Neural progenitor cell (in vitro differentiated cells): ENCODE data around the gene PGM5. TPM values are rescaled to one million over a fixed set of nuclear protein-coding genes. Genes with fewer than 3 reads are reported as not detected.
"Not testable (repeated sequence)": the region's sequence is repeated elsewhere in the genome, so short reads cannot be mapped to it uniquely, and the experiment has no call there.

Experiments used
- DNase-seq: peaks from one replicate; pipeline ENCODE4 v3.0.0-alpha.2; 2016; ENCODE audit warnings: low spot score
- H2AFZ ChIP-seq: fragments of 200-600 bp; sonication (generic); replicated peaks from 2 replicates; pipeline ENCODE4 v1.6.1; 2016; ENCODE audit warnings: antibody characterized with exemption
- H3F3A ChIP-seq: fragments of 200-600 bp; sonication (generic); 2 replicates; pipeline ENCODE4 v1.6.1; 2016; ENCODE audit warnings: antibody characterized with exemption, low read depth
- H3K27ac ChIP-seq: fragments of 200-600 bp; sonication (generic); 2 replicates; pipeline ENCODE4 v1.5.1; 2016; ENCODE audit warnings: mild to moderate bottlenecking
- H3K27me3 ChIP-seq: fragments of 200-600 bp; sonication (generic); 2 replicates; pipeline ENCODE4 v1.6.1; 2016; ENCODE audit warnings: mild to moderate bottlenecking, moderate library complexity
- H3K36me3 ChIP-seq: fragments of 200-600 bp; sonication (generic); 2 replicates; pipeline ENCODE4 v1.5.1; 2016
- H3K4me1 ChIP-seq: fragments of 200-600 bp; sonication (generic); 2 replicates; pipeline ENCODE4 v1.6.1; 2016; ENCODE audit warnings: mixed run types
- H3K4me2 ChIP-seq: fragments of 200-600 bp; sonication (generic); 2 replicates; pipeline ENCODE4 v1.6.1; 2016
- H3K4me3 ChIP-seq: fragments of 200-600 bp; sonication (generic); 2 replicates; pipeline ENCODE4 v1.5.1; 2016
- H3K79me2 ChIP-seq: fragments of 200-600 bp; sonication (generic); 2 replicates; pipeline ENCODE4 v1.6.1; 2016; ENCODE audit warnings: low read depth
- H3K9ac ChIP-seq: fragments of 200-600 bp; sonication (generic); 2 replicates; pipeline ENCODE4 v1.6.1; 2016
- H3K9me3 ChIP-seq: fragments of 200-600 bp; sonication (generic); 2 replicates; pipeline ENCODE4 v1.5.1; 2016; ENCODE audit warnings: low read depth
- H4K20me1 ChIP-seq: fragments of 200-600 bp; sonication (generic); 2 replicates; pipeline ENCODE4 v1.6.1; 2016; ENCODE audit warnings: low read depth
- H3K27ac Mint-ChIP-seq: 3 replicates; pipeline ENCODE4 v1.8.0; 2021; ENCODE audit warnings: mixed read lengths
- H3K27me3 Mint-ChIP-seq: 2 replicates; pipeline ENCODE4 v1.8.0; 2022; ENCODE audit warnings: low read depth, mild to moderate bottlenecking, inconsistent platforms, moderate library complexity, mixed read lengths; ENCODE audit not compliant: insufficient read depth
- H3K36me3 Mint-ChIP-seq: 3 replicates; pipeline ENCODE4 v1.8.0; 2021; ENCODE audit warnings: mixed read lengths
- H3K4me1 Mint-ChIP-seq: 3 replicates; pipeline ENCODE4 v1.8.0; 2021; ENCODE audit warnings: mixed read lengths
- H3K4me3 Mint-ChIP-seq: 3 replicates; pipeline ENCODE4 v1.8.0; 2021; ENCODE audit warnings: mild to moderate bottlenecking, moderate library complexity, mixed read lengths
- H3K9me3 Mint-ChIP-seq: 3 replicates; pipeline ENCODE4 v1.8.0; 2020; ENCODE audit warnings: mixed read lengths
- EZH2 ChIP-seq: fragments of 200-600 bp; sonication (generic); IDR thresholded peaks from 2 replicates; pipeline ENCODE4 v1.6.1; 2017; ENCODE audit warnings: antibody characterized with exemption, mild to moderate bottlenecking, moderate library complexity
- total RNA-seq: library from RNA; depleted of rRNA; stranded (reverse); fragments of >200 nt; gene quantifications from 2 replicates; pipeline ENCODE4 v1.2.3, GENCODE V29; 2015; ENCODE audit warnings: low replicate concordance

Gene PGM5
- total RNA-seq, 1 donor from 2014 or later: 2.0 TPM

DNA sequence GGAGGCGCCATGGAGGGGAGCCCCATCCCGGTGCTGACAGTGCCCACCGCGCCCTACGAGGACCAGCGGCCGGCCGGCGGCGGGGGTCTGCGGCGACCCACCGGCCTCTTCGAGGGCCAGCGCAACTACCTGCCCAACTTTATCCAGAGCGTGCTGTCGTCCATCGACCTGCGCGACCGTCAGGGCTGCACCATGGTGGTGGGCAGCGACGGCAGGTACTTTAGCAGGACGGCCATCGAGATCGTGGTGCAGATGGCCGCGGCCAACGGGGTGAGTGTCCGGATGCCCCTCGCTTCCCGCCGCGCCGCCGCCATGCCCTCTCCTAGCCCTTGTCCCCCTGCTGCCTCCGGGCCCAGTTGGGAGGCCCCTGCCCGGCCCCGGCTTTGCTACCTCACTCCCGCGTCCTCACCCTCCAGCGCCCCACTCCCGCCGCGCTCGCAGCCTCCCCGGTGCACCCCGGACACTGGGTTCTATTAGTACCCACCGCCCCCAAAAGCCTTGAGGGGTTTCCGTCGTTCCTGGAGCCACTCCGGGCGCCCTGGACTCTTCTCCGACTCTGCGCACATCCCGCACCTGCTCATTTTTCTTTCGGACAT lies 806 bp downstream of the PGM5 start:
- H3K79me2 ChIP-seq, H3K27ac Mint-ChIP-seq, H3K36me3 ChIP-seq, H3K9ac ChIP-seq, H3K27ac ChIP-seq, H3F3A ChIP-seq, H3K4me1 Mint-ChIP-seq, H3K36me3 Mint-ChIP-seq, H3K9me3 ChIP-seq, H3K4me1 ChIP-seq, H3K9me3 Mint-ChIP-seq, H4K20me1 ChIP-seq: not testable (repeated sequence)
- Histone ChIP-seq H2AFZ (peak overlapping the region; percentile 94), H3K27me3 (peaks cover 94% of the 10 kb centered on the region), H3K4me3 (peak overlapping the region; percentile 69), H3K4me2 (peak overlapping the region; percentile 91)
- DNase-seq: peak; percentile 8
- peaks cover 28% of the 10 kb centered on the region for H3K27me3 Mint-ChIP-seq
- H3K4me3 Mint-ChIP-seq: peak overlapping the region; percentile 84
- TF ChIP-seq EZH2: peak; percentile 3

DNA sequence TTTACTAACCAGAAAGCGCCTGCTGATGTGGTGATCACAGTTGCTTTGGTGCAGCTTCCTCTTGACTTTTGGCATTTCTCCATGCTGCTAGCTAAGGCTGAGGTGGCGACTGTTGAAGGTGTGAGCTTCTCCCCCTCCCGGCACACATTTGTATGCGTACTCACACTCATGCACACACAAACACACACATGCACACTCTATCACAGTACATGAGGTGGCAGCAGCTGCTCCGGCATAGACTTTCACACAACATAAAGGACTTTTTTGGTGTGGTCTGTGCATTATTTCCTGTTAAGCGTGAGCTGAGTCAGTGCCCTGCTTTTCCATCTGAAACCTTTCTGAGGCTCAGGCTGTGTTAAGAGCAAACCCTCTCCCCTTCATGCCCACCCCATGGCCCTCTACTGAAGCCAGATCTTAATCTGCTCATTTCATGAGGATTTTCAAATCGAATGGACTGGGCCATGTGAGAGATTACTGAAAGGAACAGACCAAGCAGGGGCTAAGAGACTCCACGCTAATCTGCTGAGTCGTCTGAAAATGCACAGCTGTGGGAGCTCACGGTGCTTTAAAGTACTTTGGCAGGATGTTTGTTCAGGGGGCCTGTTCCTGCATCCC lies 10.6 kb downstream of the PGM5 start:
- not testable (repeated sequence) for H3K27ac ChIP-seq, H3F3A ChIP-seq, H3K4me3 ChIP-seq, H3K9me3 ChIP-seq, H3K9ac ChIP-seq, H3K36me3 ChIP-seq, H4K20me1 ChIP-seq, H3K9me3 Mint-ChIP-seq, H3K27me3 Mint-ChIP-seq, H3K4me2 ChIP-seq, H3K36me3 Mint-ChIP-seq, H3K4me3 Mint-ChIP-seq, H3K4me1 Mint-ChIP-seq, H2AFZ ChIP-seq, H3K4me1 ChIP-seq, H3K79me2 ChIP-seq
- DNase-seq: peak; percentile 25
- peaks cover 70% of the 10 kb centered on the region for H3K27me3 ChIP-seq
- peak overlapping the region; percentile 74 for H3K27ac Mint-ChIP-seq

DNA sequence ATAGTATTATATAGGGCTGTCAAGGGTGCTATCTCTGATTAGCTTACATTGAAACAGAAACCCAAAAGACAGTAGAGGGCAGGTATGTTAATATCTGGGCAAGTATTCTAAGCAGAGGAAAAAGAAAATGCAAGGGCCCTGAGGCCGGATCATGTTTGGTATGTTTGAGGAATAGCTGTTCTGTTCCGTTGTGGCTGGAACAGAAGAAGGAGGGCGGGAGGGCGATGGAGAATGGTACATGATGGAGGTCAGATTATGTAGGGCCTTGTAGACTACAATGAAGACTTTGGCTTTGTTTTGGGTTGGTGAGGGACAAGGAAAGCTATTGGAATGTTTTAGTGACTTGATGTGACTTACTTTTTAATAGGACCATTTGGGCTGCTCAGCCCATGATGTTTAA lies 19.4 kb downstream of the PGM5 start:
- H3K4me2 ChIP-seq, H3K36me3 ChIP-seq, H3K9me3 ChIP-seq, H3K4me1 Mint-ChIP-seq, H3K27ac Mint-ChIP-seq, H3K79me2 ChIP-seq, H3K36me3 Mint-ChIP-seq, H3K4me3 Mint-ChIP-seq, DNase-seq, H3K4me3 ChIP-seq, H3K27ac ChIP-seq, H3F3A ChIP-seq, H4K20me1 ChIP-seq, H2AFZ ChIP-seq, H3K27me3 Mint-ChIP-seq, H3K4me1 ChIP-seq, H3K9me3 Mint-ChIP-seq, H3K9ac ChIP-seq: not testable (repeated sequence)
- peaks cover 64% of the 10 kb centered on the region for H3K27me3 ChIP-seq

DNA sequence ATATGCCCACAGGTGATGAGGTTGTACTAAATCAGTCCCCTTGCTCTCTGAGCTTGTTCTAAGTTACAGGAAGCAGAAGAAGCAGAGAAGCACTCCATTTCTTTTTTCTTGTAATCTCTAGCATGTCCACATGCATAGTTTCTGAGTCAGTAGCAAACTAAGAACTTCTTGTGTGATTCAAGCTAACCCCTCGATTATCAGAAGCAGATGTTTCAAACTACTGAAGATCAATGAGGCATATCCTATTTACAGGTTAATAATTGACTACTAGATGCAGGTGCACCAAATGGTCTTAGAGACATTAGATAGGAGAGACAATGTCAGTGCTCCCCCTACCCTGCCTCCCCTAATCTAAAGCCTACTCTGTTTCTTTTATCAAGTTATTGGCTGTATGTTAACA lies 21.3 kb downstream of the PGM5 start:
- H3K9ac ChIP-seq, H3K36me3 Mint-ChIP-seq, H3K36me3 ChIP-seq, H3K4me2 ChIP-seq, H3K27me3 Mint-ChIP-seq, H2AFZ ChIP-seq, H3K4me1 Mint-ChIP-seq, H3K27ac ChIP-seq, H3F3A ChIP-seq, H3K9me3 Mint-ChIP-seq, H3K4me1 ChIP-seq, H3K27ac Mint-ChIP-seq, DNase-seq, H3K4me3 ChIP-seq, H3K4me3 Mint-ChIP-seq, H3K79me2 ChIP-seq, H3K9me3 ChIP-seq, H4K20me1 ChIP-seq: not testable (repeated sequence)
- peaks cover 59% of the 10 kb centered on the region for H3K27me3 ChIP-seq

DNA sequence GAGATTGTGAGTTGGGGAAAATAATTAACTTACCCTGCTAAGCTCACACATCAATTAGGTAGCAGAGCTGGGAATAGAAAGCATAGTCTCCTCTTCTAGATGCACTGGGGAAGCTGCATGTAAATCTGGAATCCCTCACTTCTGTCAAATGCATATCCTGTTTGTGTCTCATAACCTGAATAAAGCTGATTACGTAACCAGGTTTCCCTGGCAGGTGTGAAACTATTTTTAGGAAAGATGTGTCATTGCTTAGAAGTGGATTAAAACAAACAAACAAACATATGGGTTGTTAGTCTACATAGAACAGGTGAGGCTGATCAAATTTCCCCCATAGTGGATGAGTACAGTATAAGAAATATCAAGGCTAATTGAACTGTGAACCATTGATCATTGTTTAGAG lies 27.5 kb downstream of the PGM5 start:
- H3K4me1 ChIP-seq, H3K4me3 Mint-ChIP-seq, H3K27ac ChIP-seq, H4K20me1 ChIP-seq, H3K27me3 Mint-ChIP-seq, H3K36me3 ChIP-seq, H3K4me3 ChIP-seq, DNase-seq, H3K9ac ChIP-seq, H3K9me3 Mint-ChIP-seq, H3F3A ChIP-seq, H3K36me3 Mint-ChIP-seq, H3K4me1 Mint-ChIP-seq, H3K9me3 ChIP-seq, H3K4me2 ChIP-seq, H3K27ac Mint-ChIP-seq, H2AFZ ChIP-seq, H3K79me2 ChIP-seq: not testable (repeated sequence)
- H3K27me3 ChIP-seq: peaks cover 56% of the 10 kb centered on the region

DNA sequence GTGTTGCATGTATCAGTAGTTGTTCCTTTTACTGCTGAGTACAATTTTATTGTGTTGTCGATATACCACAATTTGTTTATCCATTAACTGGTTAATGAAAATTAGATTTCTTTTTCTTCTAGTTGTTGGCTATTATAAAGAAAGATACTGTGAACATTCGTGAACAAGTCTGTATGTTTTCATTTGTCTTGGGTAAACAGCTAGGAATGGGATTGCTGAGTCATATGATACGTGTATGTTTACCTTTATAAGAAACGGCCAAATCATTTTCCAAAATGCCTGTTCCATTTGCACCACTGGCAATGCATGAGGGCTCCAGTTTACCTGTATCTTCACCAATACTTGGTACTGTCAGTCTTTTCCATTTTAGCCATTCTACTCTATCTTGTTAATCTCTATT lies 33.1 kb downstream of the PGM5 start:
- H3K4me1 ChIP-seq, H3K4me3 ChIP-seq, H3K36me3 Mint-ChIP-seq, H3F3A ChIP-seq, H4K20me1 ChIP-seq, H3K9me3 Mint-ChIP-seq, H3K27ac ChIP-seq, H3K27ac Mint-ChIP-seq, H3K9ac ChIP-seq, H3K9me3 ChIP-seq, H2AFZ ChIP-seq, DNase-seq, H3K27me3 Mint-ChIP-seq, H3K79me2 ChIP-seq, H3K4me1 Mint-ChIP-seq, H3K4me3 Mint-ChIP-seq, H3K36me3 ChIP-seq, H3K4me2 ChIP-seq: not testable (repeated sequence)
- H3K27me3 ChIP-seq: peaks cover 36% of the 10 kb centered on the region

DNA sequence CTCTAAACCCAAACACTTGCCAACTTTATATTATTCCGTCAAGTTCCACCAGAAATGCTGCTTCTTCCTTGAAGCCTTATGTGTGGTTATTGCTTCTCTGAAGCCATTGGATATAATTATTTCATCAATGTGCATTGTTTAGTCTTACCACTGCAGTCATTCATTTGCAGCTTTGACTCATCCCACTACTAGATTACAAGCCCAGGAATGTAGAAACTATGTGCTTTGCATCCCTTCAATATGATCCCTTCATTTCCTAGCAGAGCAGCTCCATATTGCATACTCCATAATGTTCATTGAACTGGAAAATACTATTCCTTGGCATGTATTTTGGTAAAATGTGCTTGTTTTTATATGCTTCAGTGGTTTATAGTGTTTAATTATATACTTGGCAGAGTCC lies 34.3 kb downstream of the PGM5 start:
- not testable (repeated sequence) for H3K4me1 ChIP-seq, H3K4me3 Mint-ChIP-seq, H3K4me1 Mint-ChIP-seq, H3K9me3 ChIP-seq, H3K4me2 ChIP-seq, H3K27ac Mint-ChIP-seq, H3K79me2 ChIP-seq, H3K9me3 Mint-ChIP-seq, H3K27ac ChIP-seq, H3K36me3 Mint-ChIP-seq, H3K27me3 Mint-ChIP-seq, H3K4me3 ChIP-seq, H3K9ac ChIP-seq, H3F3A ChIP-seq, H3K36me3 ChIP-seq, DNase-seq, H4K20me1 ChIP-seq, H2AFZ ChIP-seq
- peaks cover 35% of the 10 kb centered on the region for H3K27me3 ChIP-seq

DNA sequence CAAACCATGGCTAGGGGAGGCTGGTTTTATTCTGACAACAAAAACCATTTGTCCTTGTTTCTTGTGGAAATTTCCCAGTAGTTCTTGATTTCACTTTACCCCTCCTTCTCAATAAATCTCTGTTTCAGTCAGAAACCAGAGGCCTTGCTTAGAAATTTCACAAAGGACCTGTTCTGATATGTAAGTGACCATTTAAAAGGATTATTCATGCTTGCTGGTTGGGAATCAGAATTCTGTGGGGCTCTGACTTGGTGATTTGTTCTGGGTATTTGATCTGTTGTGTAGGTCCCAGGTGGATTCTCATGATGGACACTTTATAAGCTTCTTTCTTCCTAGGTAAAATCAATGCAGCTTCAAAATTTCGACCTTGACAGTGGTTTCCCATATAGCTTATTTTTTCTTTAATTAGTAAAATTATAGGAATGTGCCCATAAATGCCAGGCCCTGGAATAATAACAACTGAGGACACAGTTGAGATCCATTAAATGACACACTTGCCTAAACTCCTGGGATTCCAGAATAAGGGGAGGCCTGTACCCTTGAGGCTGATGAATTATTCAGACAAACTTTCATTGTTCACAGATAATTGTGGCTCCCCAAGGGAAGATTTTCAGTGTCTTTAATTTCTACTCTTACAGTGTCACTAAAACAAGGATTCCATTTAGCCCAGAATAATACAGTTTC lies 40.1 kb downstream of the PGM5 start:
- not testable (repeated sequence) for H3K4me3 ChIP-seq, H3K27ac ChIP-seq, H3K36me3 ChIP-seq, H2AFZ ChIP-seq, H3K4me1 ChIP-seq, H3K4me2 ChIP-seq, H3K9me3 Mint-ChIP-seq, H3K9ac ChIP-seq, H4K20me1 ChIP-seq, H3K4me3 Mint-ChIP-seq, H3K36me3 Mint-ChIP-seq, H3K9me3 ChIP-seq, H3F3A ChIP-seq, H3K27me3 Mint-ChIP-seq, H3K79me2 ChIP-seq, DNase-seq
- peaks cover 46% of the 10 kb centered on the region for H3K27me3 ChIP-seq
- Mint-ChIP-seq H3K27ac (peak overlapping the region; percentile 90), H3K4me1 (peaks cover 14% of the 10 kb centered on the region)
